Thyroid gland (tissue), 4 donors: Measurements from ENCODE around the gene TELO2. TPM values are rescaled to one million over a fixed set of nuclear protein-coding genes. Genes with fewer than 3 reads are reported as not detected.

Experiments used
- DNase-seq, 2 donors: peaks; one replicate each; pipeline ENCODE4 v3.0.0-alpha.2; 2019
- H3K27ac ChIP-seq, 3 donors: fragments of 200-600 bp; sonication (generic); 1 replicate in 2 of 3; 2 replicates in 1 of 3; pipeline ENCODE4 v1.5.1; 2016 to 2019; ENCODE audit warnings: mild to moderate bottlenecking in 1 of 3, moderate library complexity in 1 of 3
- H3K27me3 ChIP-seq: fragments of 200-600 bp; sonication (generic); one replicate; pipeline ENCODE4 v1.5.1; 2019
- H3K36me3 ChIP-seq, 2 donors: fragments of 200-600 bp; sonication (generic); one replicate each; pipeline ENCODE4 v1.5.1; 2016 to 2019
- H3K4me1 ChIP-seq, 2 donors: fragments of 200-600 bp; sonication (generic); one replicate each; pipeline ENCODE4 v1.5.1; 2017 to 2019
- H3K4me3 ChIP-seq, 3 donors: fragments of 200-600 bp; sonication (generic); replicated peaks in 1 of 3; 1 replicate in 2 of 3; 2 replicates in 1 of 3; pipeline ENCODE4 v1.5.1; 2016; ENCODE audit warnings: mild to moderate bottlenecking in 1 of 3
- H3K9me3 ChIP-seq: fragments of 200-600 bp; sonication (generic); one replicate; pipeline ENCODE4 v1.5.1; 2017
- CTCF ChIP-seq, 6 experiments: fragments of 200-600 bp in 3 of 6; fragments of 450-650 bp in 3 of 6; sonication (generic) in 3 of 6; IDR thresholded peaks; one replicate each; pipeline ENCODE4 v1.5.1; 2016 to 2019; ENCODE audit warnings: antibody characterized with exemption in 6 of 6, mild to moderate bottlenecking in 2 of 6, inconsistent platforms in 1 of 6, moderate library complexity in 1 of 6
- POLR2A ChIP-seq, 2 donors: fragments of 450-650 bp; IDR thresholded peaks; one replicate each; pipeline ENCODE4 v1.6.1; 2017; ENCODE audit warnings: antibody characterized with exemption in 2 of 2, mild to moderate bottlenecking in 2 of 2, moderate library complexity in 1 of 2
- WGBS, 2 donors: methylation state at CpG; one replicate each; pipeline ENCODE4 v1.1.5; 2017; 5-methylcytosine and 5-hydroxymethylcytosine counted together
- intact Hi-C: fragments of 100-400 bp; cut with DNase I; formaldehyde crosslinking; loops from one replicate; pipeline ENCODE4 v1.15.1; 2023
- total RNA-seq, 4 donors: library from RNA; depleted of rRNA; stranded (reverse); fragments of >200 nt; gene quantifications; one replicate each; pipeline ENCODE4 v1.2.3, GENCODE V29; 2016

Gene TELO2
- total RNA-seq, 4 donors from 2014 or later = 12.5 to 19.4 (median 12.8) TPM

GRCh38 chr16:1461146-1461545, 32.0 kb upstream of the TELO2 start:
- WGBS, 2 donors = 89 to 95% methylated on average over 11 to 23 of the region's 24 CpGs
- Histone ChIP-seq H3K27ac (no peak overlapping the region), H3K4me3 (no peak overlapping the region), H3K36me3 (peaks cover 18 to 21% of the 10 kb centered on the region in 2 donors), H3K27me3 (no peaks in the 10 kb centered on the region), H3K4me1 (no peaks in the 10 kb centered on the region), H3K9me3 (no peaks in the 10 kb centered on the region)
- DNase-seq = no peak
- intact Hi-C loops = no loop called here
- no peak for TF ChIP-seq POLR2A (IDR thresholded peaks at IDR 0.05)
- no peak for TF ChIP-seq CTCF (IDR thresholded peaks at IDR 0.05)

GRCh38 chr16:1464196-1464893, 28.8 kb upstream of the TELO2 start:
- H3K36me3 ChIP-seq = peaks cover 11 to 18% of the 10 kb centered on the region in 2 donors
- DNase-seq = no peak
- H3K4me1 ChIP-seq = no peaks in the 10 kb centered on the region
- TF ChIP-seq POLR2A (IDR thresholded peaks at IDR 0.05) (no peak), CTCF (IDR thresholded peaks at IDR 0.05) (no peak)
- no peak overlapping the region for H3K4me3 ChIP-seq
- H3K27me3 ChIP-seq = no peaks in the 10 kb centered on the region
- no peaks in the 10 kb centered on the region for H3K9me3 ChIP-seq
- H3K27ac ChIP-seq = no peak overlapping the region
- 91% methylated on average over 31 to 41 of the region's 41 CpGs for WGBS, 2 donors
- intact Hi-C loops = no loop called here

GRCh38 chr16:1464894-1465566, 28.1 kb upstream of the TELO2 start:
- H3K36me3 ChIP-seq = peaks cover 11 to 17% of the 10 kb centered on the region in 2 donors
- DNase-seq = no peak
- H3K4me1 ChIP-seq = no peaks in the 10 kb centered on the region
- WGBS, 2 donors = 94% methylated on average over 26 to 29 of the region's 33 CpGs
- TF ChIP-seq POLR2A (IDR thresholded peaks at IDR 0.05) (no peak), CTCF (IDR thresholded peaks at IDR 0.05) (no peak)
- H3K4me3 ChIP-seq = no peak overlapping the region
- intact Hi-C loops = no loop called here
- no peaks in the 10 kb centered on the region for H3K27me3 ChIP-seq
- H3K9me3 ChIP-seq = no peaks in the 10 kb centered on the region
- no peak overlapping the region for H3K27ac ChIP-seq

GRCh38 chr16:1465567-1465915, 27.6 kb upstream of the TELO2 start:
- WGBS, 2 donors = 96 to 100% methylated on average over 3 to 9 of the region's 13 CpGs
- no peak overlapping the region for H3K27ac ChIP-seq
- DNase-seq = no peak

More at GRCh38 chr16:1465567-1465915, 27.6 kb upstream of the TELO2 start:
- Histone ChIP-seq H3K4me3 (no peak overlapping the region), H3K27me3 (no peaks in the 10 kb centered on the region), H3K4me1 (peaks cover 0 to under 1% of the 10 kb centered on the region in 2 donors), H3K36me3 (peaks cover 7 to 12% of the 10 kb centered on the region in 2 donors), H3K9me3 (no peaks in the 10 kb centered on the region)
- intact Hi-C loops = no loop called here
- no peak for TF ChIP-seq CTCF (IDR thresholded peaks at IDR 0.05)
- TF ChIP-seq POLR2A (IDR thresholded peaks at IDR 0.05) = no peak
